Ishikawa (cell line): Measurements from ENCODE around the gene VTCN1.

Source experiments
- CEBPB ChIP-seq: IDR thresholded peaks from 2 replicates; pipeline ENCODE4 v1.6.1; 2012
- CREB1 ChIP-seq: IDR thresholded peaks from 2 replicates; pipeline ENCODE4 v1.6.1; 2012; ENCODE audit warnings: low read depth
- EGR1 ChIP-seq: IDR thresholded peaks from 2 replicates; pipeline ENCODE4 v1.6.1; 2012
- EP300 ChIP-seq: IDR thresholded peaks from 2 replicates; pipeline ENCODE4 v1.6.1; 2012; ENCODE audit warnings: borderline replicate concordance
- FOXM1 ChIP-seq: IDR thresholded peaks from 2 replicates; pipeline ENCODE4 v1.6.1; 2012; ENCODE audit warnings: low read depth, borderline replicate concordance
- NFIC ChIP-seq: IDR thresholded peaks from 2 replicates; pipeline ENCODE4 v1.6.1; 2012
- RAD21 ChIP-seq: IDR thresholded peaks from 2 replicates; pipeline ENCODE4 v1.6.1; 2012; ENCODE audit warnings: low read depth
- TAF1 ChIP-seq: IDR thresholded peaks from 2 replicates; pipeline ENCODE4 v1.6.1; 2012; ENCODE audit warnings: low read depth, mild to moderate bottlenecking
- TCF12 ChIP-seq: IDR thresholded peaks from 2 replicates; pipeline ENCODE4 v1.6.1; 2012; ENCODE audit warnings: low read depth
- TEAD4 ChIP-seq: IDR thresholded peaks from 2 replicates; pipeline ENCODE4 v1.6.1; 2012
- USF1 ChIP-seq: IDR thresholded peaks from 2 replicates; pipeline ENCODE4 v1.6.1; 2012
- YY1 ChIP-seq: IDR thresholded peaks from 2 replicates; pipeline ENCODE4 v1.6.1; 2012; ENCODE audit warnings: low read depth
- ZBTB7A ChIP-seq: IDR thresholded peaks from 2 replicates; pipeline ENCODE4 v1.6.1; 2012; ENCODE audit warnings: low read depth
- TF ChIP-seq, protein P1 (sequence below): IDR thresholded peaks from 2 replicates; pipeline ENCODE4 v1.6.1; 2012; ENCODE audit warnings: low read depth, mild to moderate bottlenecking
- TF ChIP-seq, protein P2 (sequence below): IDR thresholded peaks from 2 replicates; pipeline ENCODE4 v1.6.1; 2012

VTCN1 gene

GRCh38 chr1:117210831-117211261, at the start of gene VTCN1:
TSS of gene VTCN1 (minus strand) at chr1:117210927. CDS start at chr1:117210855, 72 bp downstream.
- TF ChIP-seq TAF1 (no peak), CEBPB (no peak), TCF12 (no peak), RAD21 (no peak), YY1 (no peak), FOXM1 (no peak), EP300 (no peak), TEAD4 (no peak), USF1 (no peak), ZBTB7A (no peak), NFIC (no peak), CREB1 (no peak), EGR1 (no peak)
- TF ChIP-seq, protein P1, sequence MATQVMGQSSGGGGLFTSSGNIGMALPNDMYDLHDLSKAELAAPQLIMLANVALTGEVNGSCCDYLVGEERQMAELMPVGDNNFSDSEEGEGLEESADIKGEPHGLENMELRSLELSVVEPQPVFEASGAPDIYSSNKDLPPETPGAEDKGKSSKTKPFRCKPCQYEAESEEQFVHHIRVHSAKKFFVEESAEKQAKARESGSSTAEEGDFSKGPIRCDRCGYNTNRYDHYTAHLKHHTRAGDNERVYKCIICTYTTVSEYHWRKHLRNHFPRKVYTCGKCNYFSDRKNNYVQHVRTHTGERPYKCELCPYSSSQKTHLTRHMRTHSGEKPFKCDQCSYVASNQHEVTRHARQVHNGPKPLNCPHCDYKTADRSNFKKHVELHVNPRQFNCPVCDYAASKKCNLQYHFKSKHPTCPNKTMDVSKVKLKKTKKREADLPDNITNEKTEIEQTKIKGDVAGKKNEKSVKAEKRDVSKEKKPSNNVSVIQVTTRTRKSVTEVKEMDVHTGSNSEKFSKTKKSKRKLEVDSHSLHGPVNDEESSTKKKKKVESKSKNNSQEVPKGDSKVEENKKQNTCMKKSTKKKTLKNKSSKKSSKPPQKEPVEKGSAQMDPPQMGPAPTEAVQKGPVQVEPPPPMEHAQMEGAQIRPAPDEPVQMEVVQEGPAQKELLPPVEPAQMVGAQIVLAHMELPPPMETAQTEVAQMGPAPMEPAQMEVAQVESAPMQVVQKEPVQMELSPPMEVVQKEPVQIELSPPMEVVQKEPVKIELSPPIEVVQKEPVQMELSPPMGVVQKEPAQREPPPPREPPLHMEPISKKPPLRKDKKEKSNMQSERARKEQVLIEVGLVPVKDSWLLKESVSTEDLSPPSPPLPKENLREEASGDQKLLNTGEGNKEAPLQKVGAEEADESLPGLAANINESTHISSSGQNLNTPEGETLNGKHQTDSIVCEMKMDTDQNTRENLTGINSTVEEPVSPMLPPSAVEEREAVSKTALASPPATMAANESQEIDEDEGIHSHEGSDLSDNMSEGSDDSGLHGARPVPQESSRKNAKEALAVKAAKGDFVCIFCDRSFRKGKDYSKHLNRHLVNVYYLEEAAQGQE: no peak
- TF ChIP-seq, protein P2, sequence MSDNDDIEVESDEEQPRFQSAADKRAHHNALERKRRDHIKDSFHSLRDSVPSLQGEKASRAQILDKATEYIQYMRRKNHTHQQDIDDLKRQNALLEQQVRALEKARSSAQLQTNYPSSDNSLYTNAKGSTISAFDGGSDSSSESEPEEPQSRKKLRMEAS: no peak

DNA sequence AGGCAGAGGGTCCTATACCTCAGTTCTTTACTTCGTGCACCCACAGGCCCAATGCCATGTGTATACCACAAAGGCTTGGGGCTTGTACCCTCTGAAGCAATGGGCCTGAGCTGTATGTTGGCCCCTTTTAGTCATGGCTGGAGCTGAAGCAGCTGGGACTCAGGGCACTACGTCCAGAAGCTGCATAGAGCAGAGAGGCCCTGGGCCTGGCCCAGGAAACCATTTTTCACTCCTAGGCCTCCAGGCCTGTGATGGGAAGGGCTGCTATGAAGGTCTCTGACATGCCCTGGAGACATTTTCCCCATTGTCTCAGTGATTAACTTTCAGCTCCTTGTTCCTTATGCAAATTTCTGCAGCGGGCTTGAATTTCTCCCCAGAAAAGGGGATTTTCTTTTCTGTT, 48.1 kb upstream of the VTCN1 start:
- TF ChIP-seq TCF12: no peak
- TF ChIP-seq CEBPB: no peak
- TF ChIP-seq, protein P1: no peak
- TF ChIP-seq, protein P2: no peak
- TF ChIP-seq TAF1: no peak
- TF ChIP-seq USF1: no peak
- no peak for TF ChIP-seq NFIC
- TF ChIP-seq EGR1: no peak
- no peak for TF ChIP-seq CREB1
- TF ChIP-seq RAD21: no peak
- no peak for TF ChIP-seq TEAD4
- no peak for TF ChIP-seq YY1
- no peak for TF ChIP-seq EP300
- TF ChIP-seq FOXM1: no peak

DNA sequence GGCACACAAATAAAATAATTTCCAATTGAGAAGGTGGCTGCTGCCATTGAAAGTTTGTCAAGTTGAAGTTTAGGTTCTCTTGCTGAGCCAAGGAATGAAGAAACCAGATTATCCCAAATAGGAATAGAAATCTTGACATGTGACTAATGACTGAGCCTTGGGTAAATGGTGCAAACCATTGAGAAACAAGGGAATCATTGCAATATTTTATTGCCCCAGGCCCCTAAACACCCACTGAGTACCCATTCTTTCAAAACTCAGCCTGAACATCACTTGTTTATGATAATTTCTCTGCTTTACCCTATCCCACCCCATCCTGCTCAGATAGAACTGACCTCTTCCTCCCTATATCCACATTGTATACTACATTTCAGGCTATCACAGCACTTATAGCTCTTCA, 46.6 kb upstream of the VTCN1 start:
- TF ChIP-seq, protein P1: no peak
- TF ChIP-seq RAD21 (no peak), TEAD4 (no peak), CREB1 (no peak), EGR1 (no peak), YY1 (no peak), TAF1 (no peak), EP300 (no peak), FOXM1 (no peak)
- TF ChIP-seq, protein P2: no peak

- no peak for TF ChIP-seq EP300
- no peak for TF ChIP-seq TEAD4
- TF ChIP-seq TAF1: no peak
These were observed 39.4 kb upstream of the VTCN1 start for GRCh38 chr1:117250061-117250606.
